Effector memory CD4-positive, alpha-beta T cell (primary cell): ENCODE results near the gene CENPP.

Experiments
- DNase-seq, 3 donors: peaks; one replicate each; pipeline ENCODE4 v3.0.0-alpha.2; 2020
- H3K27ac ChIP-seq: 2 replicates; pipeline ENCODE4 v1.7.0; 2013; ENCODE audit warnings: mild to moderate bottlenecking, low read length, moderate library complexity; ENCODE audit not compliant: insufficient read depth, poor library complexity, severe bottlenecking
- H3K27me3 ChIP-seq: replicated peaks from 2 replicates; pipeline ENCODE4 v1.7.0; 2013; ENCODE audit warnings: mild to moderate bottlenecking, low read length; ENCODE audit not compliant: insufficient read depth, control insufficient read depth, poor library complexity, severe bottlenecking
- H3K36me3 ChIP-seq: 2 replicates; pipeline ENCODE4 v1.7.0; 2013; ENCODE audit warnings: mild to moderate bottlenecking, low read length, moderate library complexity; ENCODE audit not compliant: control insufficient read depth, insufficient read depth
- H3K4me1 ChIP-seq: 2 replicates; pipeline ENCODE4 v1.7.0; 2013; ENCODE audit warnings: low read length, mild to moderate bottlenecking; ENCODE audit not compliant: control insufficient read depth, insufficient read depth, poor library complexity, severe bottlenecking
- H3K4me3 ChIP-seq: 2 replicates; pipeline ENCODE4 v1.7.0; 2013; ENCODE audit warnings: low read length, low read depth, mild to moderate bottlenecking; ENCODE audit not compliant: insufficient read depth, poor library complexity, severe bottlenecking
- H3K9me3 ChIP-seq: 2 replicates; pipeline ENCODE4 v1.7.0; 2013; ENCODE audit warnings: mild to moderate bottlenecking, low read length, moderate library complexity; ENCODE audit not compliant: control insufficient read depth

The CENPP gene

DNA sequence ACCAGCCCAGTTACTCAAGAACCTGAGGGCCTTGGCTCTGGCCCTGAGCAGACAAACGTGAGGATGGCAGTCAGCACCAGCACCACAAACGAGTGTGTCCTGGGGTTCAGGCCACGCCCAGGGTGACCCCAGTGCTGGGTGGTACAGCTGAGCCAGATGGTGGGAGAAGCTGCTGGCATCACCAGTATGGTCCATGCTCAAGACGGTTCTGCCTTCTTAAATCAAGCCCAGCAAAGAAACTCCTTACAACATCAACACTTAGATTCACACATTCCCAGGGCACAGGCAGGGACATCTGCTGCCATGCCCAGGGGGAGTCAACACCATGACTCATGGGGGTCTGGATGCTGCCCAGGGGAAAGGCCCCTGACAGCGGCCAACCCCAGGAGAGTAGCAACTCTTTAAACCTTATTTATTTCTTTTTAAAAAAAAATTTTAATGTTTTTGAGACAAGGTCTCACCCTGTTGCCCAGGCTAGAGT is 312.9 kb downstream of the CENPP start:
- H3K27ac ChIP-seq, result no peak overlapping the region
- no peak overlapping the region for H3K4me3 ChIP-seq
- no peaks in the 10 kb centered on the region for H3K27me3 ChIP-seq
- no peaks in the 10 kb centered on the region for H3K4me1 ChIP-seq
- DNase-seq, result no peak
- peaks cover 77% of the 10 kb centered on the region for H3K36me3 ChIP-seq
- no peaks in the 10 kb centered on the region for H3K9me3 ChIP-seq

GRCh38 chr9:92639124-92639523 is 313.4 kb downstream of the CENPP start:
- no peak for DNase-seq
- H3K27me3 ChIP-seq, result no peaks in the 10 kb centered on the region
- H3K4me3 ChIP-seq, result no peak overlapping the region
- H3K9me3 ChIP-seq, result no peaks in the 10 kb centered on the region
- no peak overlapping the region for H3K27ac ChIP-seq
- no peaks in the 10 kb centered on the region for H3K4me1 ChIP-seq
- peaks cover 77% of the 10 kb centered on the region for H3K36me3 ChIP-seq

- Histone ChIP-seq H3K27ac (no peak overlapping the region), H3K9me3 (no peaks in the 10 kb centered on the region), H3K4me1 (no peaks in the 10 kb centered on the region), H3K27me3 (no peaks in the 10 kb centered on the region), H3K4me3 (no peak overlapping the region), H3K36me3 (peaks cover 82% of the 10 kb centered on the region)
- no peak for DNase-seq
Observed at GRCh38 chr9:92639791-92640271, 314.1 kb downstream of the CENPP start.

DNA sequence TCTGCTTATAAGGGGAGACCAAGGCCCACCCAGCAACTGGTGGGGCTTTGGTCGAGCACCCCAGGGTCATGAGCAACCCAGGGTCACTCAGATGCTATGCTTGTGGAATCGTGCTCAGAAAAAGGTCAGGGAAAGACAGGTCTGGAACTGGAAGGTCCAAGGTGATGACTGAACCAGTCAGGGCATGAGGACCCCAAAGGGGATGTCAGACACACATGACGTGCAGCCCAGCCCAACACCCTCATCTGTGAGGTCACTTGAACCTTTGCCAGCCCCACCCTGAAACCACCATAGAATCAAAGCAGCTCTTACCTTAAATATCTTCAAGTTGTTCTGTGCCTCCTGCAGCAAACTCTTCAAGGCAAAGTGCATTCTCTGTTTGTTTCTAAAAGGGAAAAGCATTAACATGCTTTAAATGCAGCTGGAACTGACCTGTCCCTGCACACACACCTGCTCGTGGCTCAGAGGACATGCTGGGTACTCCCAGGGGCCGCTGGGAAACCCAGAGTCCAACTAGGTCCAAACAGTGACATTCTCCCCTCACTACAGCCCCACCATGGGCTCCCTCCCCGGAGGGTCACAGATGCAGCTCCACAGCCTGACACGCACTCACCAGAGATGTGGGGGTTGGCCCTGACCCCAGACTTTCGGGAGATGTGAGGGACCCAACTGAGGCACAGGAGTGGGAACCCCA is 314.8 kb downstream of the CENPP start:
- Histone ChIP-seq H3K36me3 (peaks cover 82% of the 10 kb centered on the region), H3K4me1 (no peaks in the 10 kb centered on the region)

DNA sequence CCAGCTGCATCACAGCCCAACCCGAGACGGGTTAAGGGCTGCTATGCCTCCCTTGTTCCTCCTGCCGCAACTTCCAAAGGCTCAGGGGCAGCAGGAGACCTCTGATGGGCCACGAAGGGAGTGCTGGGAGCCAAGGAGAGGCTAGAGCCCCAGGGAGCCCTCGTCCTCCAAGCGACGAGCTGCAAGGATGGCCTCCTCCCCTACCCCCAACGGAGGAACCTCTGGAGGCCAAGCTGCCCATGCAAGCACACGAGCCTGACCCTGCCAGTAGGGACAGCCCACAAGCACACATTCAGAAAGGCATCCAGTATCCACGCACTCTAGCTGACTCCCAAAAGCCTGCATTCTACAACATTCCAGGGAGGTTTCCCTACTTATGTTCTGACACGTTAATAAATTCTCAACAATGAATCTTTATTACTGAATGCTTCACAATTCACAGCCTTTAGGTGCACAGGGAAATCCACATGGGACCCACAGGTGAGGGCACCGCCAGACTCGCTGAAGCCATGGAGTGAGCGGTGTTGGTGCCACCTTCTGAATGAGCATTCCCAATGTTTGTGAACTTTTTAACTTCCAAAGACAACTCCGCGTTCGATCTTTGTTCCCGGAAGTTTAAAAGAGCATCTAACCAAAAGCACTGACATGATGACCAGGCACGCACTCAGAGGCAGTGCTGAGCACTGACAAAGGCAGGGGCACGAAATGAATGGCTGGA is 315.5 kb downstream of the CENPP start:
- no peak for DNase-seq
- no peak overlapping the region for H3K27ac ChIP-seq
- H3K4me3 ChIP-seq, result no peak overlapping the region
- no peaks in the 10 kb centered on the region for H3K27me3 ChIP-seq
- H3K9me3 ChIP-seq, result no peaks in the 10 kb centered on the region
- H3K4me1 ChIP-seq, result no peaks in the 10 kb centered on the region
- peaks cover 82% of the 10 kb centered on the region for H3K36me3 ChIP-seq

More for the DNA sequence above, 314.8 kb downstream of the CENPP start:
- DNase-seq, result no peak
- Histone ChIP-seq H3K27me3 (no peaks in the 10 kb centered on the region), H3K27ac (no peak overlapping the region), H3K4me3 (no peak overlapping the region), H3K9me3 (no peaks in the 10 kb centered on the region)

GRCh38 chr9:92642041-92642451 is 316.3 kb downstream of the CENPP start:
- Histone ChIP-seq H3K27ac (no peak overlapping the region), H3K4me3 (no peak overlapping the region), H3K4me1 (no peaks in the 10 kb centered on the region), H3K36me3 (peaks cover 83% of the 10 kb centered on the region), H3K9me3 (no peaks in the 10 kb centered on the region), H3K27me3 (no peaks in the 10 kb centered on the region)
- DNase-seq, result no peak

DNA sequence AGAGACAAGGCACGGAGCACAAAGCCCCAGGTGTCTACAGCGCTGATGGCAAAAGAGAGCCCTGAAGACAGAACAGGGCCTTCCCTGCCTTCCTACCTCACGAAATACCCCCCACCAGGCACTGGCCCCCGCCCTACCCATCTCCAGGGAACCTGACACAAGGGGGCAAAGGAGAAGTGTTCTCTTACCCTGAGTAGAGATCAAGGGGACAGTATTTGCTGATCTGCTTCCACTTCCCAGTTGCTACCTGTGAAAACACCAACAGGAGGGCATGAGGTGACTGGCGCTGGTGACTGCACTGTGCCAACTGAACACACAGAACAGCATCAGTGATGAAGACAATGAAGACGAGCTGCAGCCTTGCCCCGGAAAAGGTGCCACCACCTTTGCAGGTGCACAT is 316.8 kb downstream of the CENPP start:
- H3K27me3 ChIP-seq, result no peaks in the 10 kb centered on the region
- H3K9me3 ChIP-seq, result no peaks in the 10 kb centered on the region
- H3K4me1 ChIP-seq, result no peaks in the 10 kb centered on the region
- H3K27ac ChIP-seq, result no peak overlapping the region
- peaks cover 81% of the 10 kb centered on the region for H3K36me3 ChIP-seq
- no peak overlapping the region for H3K4me3 ChIP-seq
- no peak for DNase-seq

- Histone ChIP-seq H3K27me3 (no peaks in the 10 kb centered on the region), H3K9me3 (no peaks in the 10 kb centered on the region), H3K4me1 (no peaks in the 10 kb centered on the region), H3K36me3 (peaks cover 87% of the 10 kb centered on the region), H3K27ac (no peak overlapping the region), H3K4me3 (no peak overlapping the region)
- DNase-seq, result no peak
Observed at GRCh38 chr9:92644278-92644677, 318.5 kb downstream of the CENPP start.

DNA sequence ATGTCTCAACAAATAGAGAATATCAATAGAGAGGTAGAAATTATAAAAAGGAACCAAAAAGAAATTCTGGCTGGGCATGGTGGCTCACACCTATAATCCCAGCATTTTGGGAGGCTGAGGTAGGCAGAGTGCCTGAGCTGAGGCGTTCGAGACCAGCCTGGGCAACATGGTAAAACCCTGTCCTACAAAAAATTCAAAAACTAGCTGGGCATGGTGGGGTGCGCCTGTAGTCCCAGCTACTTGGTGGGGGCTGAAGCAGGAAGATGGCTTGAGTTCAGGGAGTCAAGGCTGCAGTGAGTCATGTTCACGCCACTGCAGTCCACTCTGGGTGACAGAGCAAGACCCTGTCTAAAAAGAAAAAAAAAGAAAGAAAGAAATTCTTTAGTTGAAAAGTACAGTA is 319.3 kb downstream of the CENPP start:
- no peaks in the 10 kb centered on the region for H3K27me3 ChIP-seq
- H3K27ac ChIP-seq, result no peak overlapping the region
- no peak for DNase-seq
- H3K9me3 ChIP-seq, result no peaks in the 10 kb centered on the region
- H3K36me3 ChIP-seq, result peaks cover 82% of the 10 kb centered on the region
- no peaks in the 10 kb centered on the region for H3K4me1 ChIP-seq
- no peak overlapping the region for H3K4me3 ChIP-seq
